Stimulated activated naive CD8-positive, alpha-beta T cell treated with anti-CD3 and anti-CD28 coated beads, Interleukin-15, Interleukin-2, amounts not matched to agents 100 U/mL and 50 U/mL, for 24 hours (primary cell): ENCODE measurements around the gene LDLRAD2.

Source experiments
- ATAC-seq: fragments of 150-1000 bp; cut with Tn5 transposase; one replicate; pipeline ENCODE4 v1.10.0; 2021
- DNase-seq: peaks from one replicate; pipeline ENCODE4 v3.0.0; 2021

LDLRAD2 gene

GRCh38 chr1:21843996-21844395, 31.9 kb downstream of the LDLRAD2 start:
- ATAC-seq = no peak
- DNase-seq = no peak

- no peak for ATAC-seq
- DNase-seq = no peak
These were observed 33.9 kb downstream of the LDLRAD2 start for GRCh38 chr1:21845646-21846641.

- no peak for ATAC-seq
- DNase-seq = no peak
These were observed 35.4 kb downstream of the LDLRAD2 start for GRCh38 chr1:21847223-21848205.

GRCh38 chr1:21848524-21849174, 36.6 kb downstream of the LDLRAD2 start:
- ATAC-seq (no peak), DNase-seq (no peak)

- no peak for DNase-seq
- no peak for ATAC-seq
These were observed 38.0 kb downstream of the LDLRAD2 start for GRCh38 chr1:21849909-21850576.

GRCh38 chr1:21851430-21852250, 39.6 kb downstream of the LDLRAD2 start:
- ATAC-seq (no peak), DNase-seq (no peak)

- DNase-seq = no peak
- ATAC-seq = no peak
These were observed 40.4 kb downstream of the LDLRAD2 start for GRCh38 chr1:21852282-21853130.

GRCh38 chr1:21853131-21853427, 41.0 kb downstream of the LDLRAD2 start:
- ATAC-seq (no peak), DNase-seq (no peak)

GRCh38 chr1:21854090-21854750, 42.2 kb downstream of the LDLRAD2 start:
- no peak for ATAC-seq
- no peak for DNase-seq

- ATAC-seq (no peak), DNase-seq (no peak)
These were observed 42.7 kb downstream of the LDLRAD2 start for GRCh38 chr1:21854751-21855131.

- ATAC-seq (no peak), DNase-seq (no peak)
These were observed 43.4 kb downstream of the LDLRAD2 start for GRCh38 chr1:21855257-21856096.

GRCh38 chr1:21857142-21857839, 45.2 kb downstream of the LDLRAD2 start:
- DNase-seq (no peak), ATAC-seq (no peak)

GRCh38 chr1:21857840-21858670, 46.0 kb downstream of the LDLRAD2 start:
- no peak for ATAC-seq
- DNase-seq = no peak

GRCh38 chr1:21859669-21860179, 47.7 kb downstream of the LDLRAD2 start:
- ATAC-seq (no peak), DNase-seq (no peak)

GRCh38 chr1:21860971-21861370, 48.9 kb downstream of the LDLRAD2 start:
- DNase-seq (no peak), ATAC-seq (no peak)

GRCh38 chr1:21861602-21862429, 49.8 kb downstream of the LDLRAD2 start:
- DNase-seq = no peak
- ATAC-seq = no peak
